Left cardiac atrium (tissue), 4 donors: ENCODE data around the gene DGKB. TPM values are rescaled to one million over a fixed set of nuclear protein-coding genes. Genes with fewer than 3 reads are reported as not detected.

ENCODE experiments used
- ATAC-seq, 2 donors: fragments of 200-7000 bp; cut with Tn5 transposase; one replicate each; pipeline ENCODE4 v1.9.1; 2020; ENCODE audit warnings: mild to moderate bottlenecking in 2 of 2, moderate library complexity in 2 of 2
- DNase-seq: peaks from one replicate; pipeline ENCODE4 v3.0.0-alpha.2; 2020
- intact Hi-C, 2 donors: fragments of 100-400 bp; cut with DNase I; formaldehyde crosslinking; loops; one replicate each; pipeline versions ENCODE4 v1.14.1 to v1.15.1; 2022 to 2023
- total RNA-seq, 2 donors: library from RNA; stranded (reverse); fragmentation: NEBNext Ultra II Directional; extraction: Animal tissue kit (Norgen Biotek cat#: 25700); gene quantifications; one replicate each; pipeline ENCODE4 v1.2.1, GENCODE V29; 2021
- donor health status: DM: no; HTN: yes; CAD: no.
- donor health status: DM: no; HTN: yes; CAD: no; lungs with severe emphysema.
- donor health status: DM: yes; HTN: yes; CAD: no.
- donor health status: Dilated cardiomyopathy.

The DGKB gene
- total RNA-seq, 2 donors from 2014 or later = 0.38 to 1.9 TPM

DNA sequence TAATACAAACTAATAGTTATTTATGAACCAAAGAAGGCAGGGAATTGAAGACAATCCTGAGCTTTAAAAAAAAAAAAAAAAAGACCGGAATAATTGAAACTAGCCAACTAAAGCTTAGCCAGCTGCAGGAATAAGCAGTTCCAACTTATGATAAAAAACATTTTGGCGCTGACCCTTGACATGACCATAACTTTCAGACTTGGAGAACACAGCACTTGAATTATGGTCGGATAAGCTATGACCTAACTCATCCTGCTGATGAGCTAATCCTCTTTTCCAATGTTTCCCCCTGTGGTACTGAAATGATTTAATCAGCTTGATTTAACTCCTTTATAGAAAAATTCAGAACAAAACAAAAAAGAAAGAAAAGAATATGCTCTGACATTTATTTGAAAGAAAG, 181.8 kb downstream of the DGKB start:
- intact Hi-C loops = no loop called here
- DNase-seq (no peak), ATAC-seq (peak in 1 of 2 donors; percentile 64)

DNA sequence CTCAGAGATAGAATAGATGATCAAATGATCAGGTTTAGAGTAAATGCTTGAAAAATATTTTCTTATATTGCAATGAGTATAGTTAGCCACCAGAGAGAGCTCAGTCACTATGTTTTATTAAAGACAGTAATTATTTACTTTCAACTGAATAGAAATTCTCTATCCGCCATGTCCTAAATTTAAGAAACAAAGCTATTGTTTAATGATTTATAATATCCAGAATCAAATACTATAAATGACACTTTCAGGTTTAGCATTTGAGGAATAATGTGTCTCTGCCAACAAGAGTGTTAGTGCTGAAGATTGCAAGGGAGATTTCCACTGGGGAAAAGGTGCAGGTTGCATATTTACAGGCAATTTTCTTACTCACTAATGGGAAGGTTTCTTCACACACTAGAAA, 184.7 kb downstream of the DGKB start:
- intact Hi-C loops = loop anchor here (1.0 to 5.0 kb wide), 2 partner anchors 298 to 299 kb away; no protein-coding TSS in a partner anchor

GRCh38 chr7:14717169-14717568, 185.4 kb downstream of the DGKB start:
- ATAC-seq = no peak
- intact Hi-C loops = loop anchor here (1.0 to 5.0 kb wide), 2 partner anchors 299 to 300 kb away; no protein-coding TSS in a partner anchor
- no peak for DNase-seq

More for the DNA sequence above, 184.7 kb downstream of the DGKB start:
- DNase-seq (no peak), ATAC-seq (no peak)

DNA sequence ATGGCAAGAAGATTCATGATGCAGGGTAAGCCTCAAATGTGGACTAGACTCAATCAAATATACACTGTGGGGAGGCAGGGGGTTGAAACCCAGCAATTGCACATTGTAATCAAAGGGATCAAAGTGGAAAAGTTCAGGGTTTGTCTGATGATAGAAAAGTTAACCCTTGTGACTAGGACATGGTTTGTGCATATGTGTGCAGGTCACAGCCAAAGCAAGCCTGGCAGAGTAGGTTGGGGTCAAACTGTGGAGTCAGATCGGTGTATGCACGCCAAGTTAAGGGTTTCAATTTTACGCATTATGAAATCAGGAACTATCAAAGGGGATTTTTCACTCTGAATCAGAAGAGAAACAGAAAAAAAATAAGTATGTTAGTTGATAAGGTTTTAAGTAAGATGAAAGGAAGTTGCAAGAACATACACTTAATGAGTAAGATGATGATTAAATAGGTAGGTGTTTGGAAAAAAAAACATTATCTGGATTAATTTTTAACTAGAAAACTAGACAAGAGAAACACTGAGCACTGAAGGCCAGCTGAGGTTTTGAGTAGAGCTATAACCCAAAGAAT, 188.3 kb downstream of the DGKB start:
- intact Hi-C loops = no loop called here
- ATAC-seq = no peak
- DNase-seq = no peak

- intact Hi-C loops = no loop called here
- ATAC-seq = no peak
- DNase-seq = no peak
Observed at GRCh38 chr7:14698239-14698638, 204.3 kb downstream of the DGKB start.

GRCh38 chr7:14697684-14698083, 204.9 kb downstream of the DGKB start:
- intact Hi-C loops = no loop called here

DNA sequence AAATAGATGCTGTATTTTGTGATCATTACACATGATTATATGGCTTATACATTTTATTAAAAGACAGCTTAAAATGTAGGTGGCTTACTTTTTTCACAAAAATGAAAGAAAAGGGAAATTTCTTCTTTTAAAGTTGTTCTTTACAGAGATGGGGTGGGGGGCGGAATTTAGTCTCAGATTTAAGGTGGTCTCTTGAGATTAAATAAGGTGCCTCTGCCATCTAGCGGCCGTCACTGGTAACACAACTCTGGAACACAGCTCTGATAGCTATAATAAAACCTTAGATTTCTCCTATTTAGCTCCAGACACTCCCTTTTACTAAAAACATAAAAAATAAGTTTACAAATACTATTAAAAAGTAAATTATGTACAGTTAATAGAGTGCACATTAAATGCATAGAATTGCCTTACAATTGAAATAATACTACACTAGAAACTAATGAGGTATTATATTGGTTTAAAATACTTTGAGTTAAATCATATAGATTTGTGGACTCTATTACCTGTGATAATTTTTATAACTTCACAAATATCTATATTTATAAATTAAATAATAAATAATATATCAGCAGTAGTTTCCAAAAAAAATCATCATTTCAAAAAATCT, 210.9 kb downstream of the DGKB start:
- ATAC-seq = no peak
- intact Hi-C loops = loop anchor here (2.0 to 5.0 kb wide), 3 partner anchors 1407 to 1413 kb away; no protein-coding TSS in a partner anchor
- peak; percentile 43 for DNase-seq

More at GRCh38 chr7:14697684-14698083, 204.9 kb downstream of the DGKB start:
- ATAC-seq (no peak), DNase-seq (no peak)

DNA sequence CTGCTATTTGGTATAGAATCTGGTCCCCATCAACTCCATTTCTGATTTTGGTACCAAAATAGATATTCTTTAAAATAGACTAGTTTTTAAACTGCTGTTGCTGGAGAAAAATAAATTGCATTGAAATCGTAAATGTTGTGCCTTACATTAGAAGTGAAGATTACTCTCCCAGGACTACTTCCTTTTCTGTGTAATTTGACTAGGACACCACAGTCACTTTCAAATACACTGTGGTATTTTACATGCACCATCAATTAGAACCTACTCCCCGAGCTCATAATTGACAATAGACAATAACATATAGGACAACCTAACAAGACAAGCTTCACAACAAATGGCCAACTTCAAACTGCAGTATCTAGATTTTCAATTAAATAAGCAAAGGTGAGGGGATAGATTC, 211.5 kb downstream of the DGKB start:
- ATAC-seq = no peak
- DNase-seq = no peak
- intact Hi-C loops = loop anchor here (2.0 to 5.0 kb wide), 2 partner anchors 1406 to 1409 kb away; no protein-coding TSS in a partner anchor

DNA sequence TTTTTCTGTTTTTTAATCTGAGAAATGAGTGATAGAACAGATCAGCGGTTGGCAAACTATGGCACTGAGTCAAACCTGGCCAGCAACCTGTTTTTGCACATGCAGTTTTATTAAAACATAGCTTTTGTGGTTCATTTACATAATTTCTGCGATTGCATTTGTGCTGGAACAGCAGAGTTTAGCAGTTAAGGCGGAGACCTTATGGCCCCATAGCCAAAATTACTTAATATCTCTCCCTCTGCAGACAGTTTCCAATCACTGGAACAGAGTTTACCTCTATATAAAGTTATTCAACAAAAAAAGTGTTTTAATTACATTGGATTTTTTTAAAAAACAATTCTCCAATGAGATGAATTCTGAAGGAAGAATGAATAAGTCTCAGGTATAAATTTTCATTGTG, 212.1 kb downstream of the DGKB start:
- ATAC-seq (no peak), DNase-seq (no peak)
- intact Hi-C loops = loop anchor here (2.0 to 5.0 kb wide), 2 partner anchors 1406 to 1408 kb away; no protein-coding TSS in a partner anchor

GRCh38 chr7:14690075-14690474, 212.5 kb downstream of the DGKB start:
- intact Hi-C loops = loop anchor here (2.0 to 5.0 kb wide), 2 partner anchors 1405 to 1408 kb away; no protein-coding TSS in a partner anchor
- ATAC-seq = peak in 1 of 2 donors; percentile 32

DNA sequence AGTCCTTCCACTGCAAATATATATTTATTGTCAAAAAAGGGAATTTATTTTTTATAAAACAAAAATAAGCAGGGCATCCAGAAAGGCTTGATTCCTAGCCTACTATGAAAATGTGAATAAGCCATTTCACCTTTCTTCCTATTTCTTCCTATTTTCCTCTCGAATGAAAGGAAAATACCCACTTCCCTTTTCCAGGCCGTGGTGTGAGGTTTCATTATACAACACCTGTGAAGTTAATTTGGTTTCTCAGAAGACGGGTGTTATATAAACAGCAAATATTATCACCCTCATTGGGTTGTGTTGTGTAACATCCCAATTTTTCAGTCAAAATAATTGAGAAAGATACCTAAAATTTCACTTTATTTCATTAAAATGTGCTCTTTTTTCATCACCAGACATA, 214.3 kb downstream of the DGKB start:
- intact Hi-C loops = no loop called here

More at GRCh38 chr7:14690075-14690474, 212.5 kb downstream of the DGKB start:
- DNase-seq = no peak

DNA sequence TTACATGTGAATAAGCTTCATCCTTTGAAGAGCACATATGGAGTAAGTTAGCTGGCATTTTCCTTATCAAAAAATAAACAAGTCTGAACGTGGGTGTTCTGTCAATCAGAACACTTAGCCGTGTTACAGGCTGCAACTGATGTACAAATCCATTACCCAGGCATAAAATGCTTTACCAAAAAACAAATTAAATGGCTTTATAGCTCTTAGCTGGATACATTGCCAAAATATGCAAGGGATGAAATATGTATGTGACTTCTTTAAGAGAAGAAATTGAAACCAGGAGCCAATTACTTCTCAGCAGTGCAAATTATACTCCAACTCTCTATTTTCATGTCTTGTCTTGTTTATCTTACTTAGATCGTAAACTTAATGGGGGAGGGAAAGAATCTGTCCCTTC, 214.8 kb downstream of the DGKB start:
- no peak for DNase-seq
- ATAC-seq = peak in 1 of 2 donors; percentile 72
- intact Hi-C loops = no loop called here

More for the DNA sequence above, 214.3 kb downstream of the DGKB start:
- ATAC-seq (no peak), DNase-seq (no peak)

- ATAC-seq = no peak
- intact Hi-C loops = no loop called here
- no peak for DNase-seq
Observed at GRCh38 chr7:14687241-14687640, 215.3 kb downstream of the DGKB start.

DNA sequence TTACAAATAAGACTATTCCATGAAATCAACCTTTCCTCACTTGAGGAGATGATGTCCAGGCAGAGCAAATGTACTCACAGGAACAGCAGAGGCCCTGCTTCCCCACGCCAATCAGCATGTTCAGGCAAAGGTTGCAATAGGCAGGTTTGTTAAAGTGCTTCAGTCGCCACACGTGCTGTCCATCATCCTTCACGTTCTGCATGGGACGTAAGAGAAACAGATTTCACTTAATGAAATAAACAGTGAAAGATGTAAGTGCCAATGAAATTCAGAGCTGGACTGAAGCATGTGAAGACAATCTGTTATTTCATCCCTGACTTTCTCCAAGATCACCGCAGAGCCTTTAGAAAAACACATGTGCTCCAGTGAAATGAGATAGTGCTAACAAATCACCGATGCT, 217.4 kb downstream of the DGKB start:
- intact Hi-C loops = no loop called here
- ATAC-seq (no peak), DNase-seq (no peak)

- DNase-seq (no peak), ATAC-seq (no peak)
- intact Hi-C loops = no loop called here
Observed at GRCh38 chr7:14682910-14683465, 219.6 kb downstream of the DGKB start.

- no peak for ATAC-seq
Observed at GRCh38 chr7:14676896-14677295, 225.7 kb downstream of the DGKB start.

DNA sequence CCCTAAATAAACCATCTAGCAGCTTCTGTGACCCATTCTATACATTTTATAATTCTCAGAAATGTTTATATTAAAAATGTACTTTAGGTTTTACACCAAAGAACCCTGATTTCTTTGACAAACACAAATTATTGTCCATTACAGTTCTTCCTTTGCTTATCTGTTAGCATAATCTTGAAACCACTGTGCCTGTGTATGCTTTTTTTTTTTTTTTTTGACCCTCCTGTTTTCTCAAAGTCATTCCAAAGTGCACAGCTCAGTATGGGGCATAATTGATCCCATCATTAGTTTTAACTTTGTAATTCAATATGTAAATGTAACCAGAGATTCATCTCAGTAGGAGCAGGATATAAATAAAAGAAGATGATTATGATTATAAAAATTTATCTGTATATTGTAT, 229.3 kb downstream of the DGKB start:
- ATAC-seq (no peak), DNase-seq (no peak)
- intact Hi-C loops = no loop called here

More at GRCh38 chr7:14676896-14677295, 225.7 kb downstream of the DGKB start:
- DNase-seq = no peak
- intact Hi-C loops = no loop called here

- no peak for ATAC-seq
- intact Hi-C loops = no loop called here
- DNase-seq = no peak
Observed at GRCh38 chr7:14666913-14667312, 235.6 kb downstream of the DGKB start.

DNA sequence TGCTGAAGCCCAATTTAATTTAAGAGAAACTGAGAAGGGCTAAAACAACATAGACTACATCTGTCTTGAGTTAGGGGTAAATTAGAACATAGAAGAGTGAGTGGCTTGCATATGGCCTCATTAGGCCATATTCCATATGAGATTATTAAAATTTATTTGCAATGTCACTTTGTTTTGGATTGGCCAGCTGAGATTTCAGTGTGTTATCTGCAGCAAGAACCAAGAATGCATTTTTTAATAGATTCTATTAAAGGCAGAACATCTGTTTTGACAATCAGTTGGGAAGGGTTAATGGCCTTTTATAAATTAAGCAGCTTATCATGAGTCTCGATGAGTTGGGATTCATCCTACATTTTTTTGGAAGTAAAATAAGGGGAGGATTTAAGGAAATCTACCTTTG, 236.2 kb downstream of the DGKB start:
- no peak for ATAC-seq
- intact Hi-C loops = no loop called here
- no peak for DNase-seq

DNA sequence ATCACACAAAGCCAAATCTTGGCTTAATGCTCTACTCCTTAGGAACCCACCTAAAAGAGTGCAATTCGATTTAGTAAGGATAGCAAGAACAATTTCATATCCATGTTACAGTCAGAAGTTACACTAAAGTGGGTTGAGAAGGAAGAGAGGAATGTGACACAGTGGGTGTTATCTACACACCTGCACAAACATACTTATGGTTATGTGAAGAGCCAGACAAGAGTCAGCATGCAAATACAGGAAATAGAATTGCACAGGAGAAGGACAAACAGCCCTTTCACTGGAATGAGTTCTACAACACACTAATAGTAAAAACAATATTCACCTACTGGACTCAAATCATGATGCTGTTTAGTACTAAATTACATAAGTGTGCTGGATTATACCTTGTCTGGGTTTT, 262.8 kb downstream of the DGKB start:
- no peak for ATAC-seq
- intact Hi-C loops = no loop called here
- DNase-seq = no peak
